Duodenal mucosa (tissue), 2 donors: Measurements from ENCODE around the gene TIMM29.

Source experiments
- H3K27ac ChIP-seq: one replicate; pipeline ENCODE4 v1.7.0; 2013; ENCODE audit warnings: low read depth, low read length
- H3K27me3 ChIP-seq, 2 donors: one replicate each; pipeline ENCODE4 v1.7.0; 2013; ENCODE audit warnings: low read length in 2 of 2, control low read depth in 1 of 2; ENCODE audit not compliant: insufficient read depth in 2 of 2, control insufficient read depth in 1 of 2
- H3K36me3 ChIP-seq, 2 donors: one replicate each; pipeline ENCODE4 v1.7.0; 2013; ENCODE audit warnings: low read length in 2 of 2, control low read depth in 1 of 2; ENCODE audit not compliant: insufficient read depth in 2 of 2, control insufficient read depth in 1 of 2
- H3K4me1 ChIP-seq, 2 donors: one replicate each; pipeline ENCODE4 v1.7.0; 2013; ENCODE audit warnings: low read length in 2 of 2, control low read depth in 1 of 2; ENCODE audit not compliant: insufficient read depth in 2 of 2, control insufficient read depth in 1 of 2
- H3K4me3 ChIP-seq, 2 donors: one replicate each; pipeline ENCODE4 v1.7.0; 2013; ENCODE audit warnings: low read length in 2 of 2, low read depth in 1 of 2
- H3K9ac ChIP-seq, 2 donors: one replicate each; pipeline ENCODE4 v1.7.0; 2013; ENCODE audit warnings: low read length in 2 of 2, low read depth in 1 of 2
- H3K9me3 ChIP-seq, 2 donors: one replicate each; pipeline ENCODE4 v1.7.0; 2013; ENCODE audit warnings: low read length in 2 of 2, control low read depth in 1 of 2; ENCODE audit not compliant: control insufficient read depth in 1 of 2

Gene TIMM29

DNA sequence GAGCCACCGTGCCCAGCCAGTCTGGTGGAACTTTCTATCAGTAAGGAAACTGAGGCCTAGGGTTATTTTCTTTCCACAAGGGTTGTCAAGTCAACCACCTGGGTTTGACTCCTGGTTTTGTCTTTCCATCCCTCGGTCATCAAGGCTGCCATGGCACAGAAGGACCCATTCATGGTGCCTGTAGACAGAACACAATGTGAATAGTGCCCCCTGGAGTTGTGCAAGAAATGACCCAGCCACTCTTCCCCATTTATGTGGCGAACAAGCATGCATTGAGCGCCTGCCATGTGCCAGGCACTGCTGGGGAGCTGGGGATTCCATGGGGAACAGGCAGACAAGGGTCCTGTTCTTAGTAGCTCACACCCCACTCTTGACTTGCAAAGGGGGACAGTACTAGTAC lies 36.3 kb downstream of the TIMM29 start:
- Histone ChIP-seq H3K9me3 (no peaks in the 10 kb centered on the region), H3K4me1 (peaks cover 31 to 40% of the 10 kb centered on the region in 2 donors), H3K27ac (no peak overlapping the region), H3K36me3 (no peaks in the 10 kb centered on the region), H3K27me3 (no peaks in the 10 kb centered on the region), H3K4me3 (no peak overlapping the region), H3K9ac (no peak overlapping the region)

DNA sequence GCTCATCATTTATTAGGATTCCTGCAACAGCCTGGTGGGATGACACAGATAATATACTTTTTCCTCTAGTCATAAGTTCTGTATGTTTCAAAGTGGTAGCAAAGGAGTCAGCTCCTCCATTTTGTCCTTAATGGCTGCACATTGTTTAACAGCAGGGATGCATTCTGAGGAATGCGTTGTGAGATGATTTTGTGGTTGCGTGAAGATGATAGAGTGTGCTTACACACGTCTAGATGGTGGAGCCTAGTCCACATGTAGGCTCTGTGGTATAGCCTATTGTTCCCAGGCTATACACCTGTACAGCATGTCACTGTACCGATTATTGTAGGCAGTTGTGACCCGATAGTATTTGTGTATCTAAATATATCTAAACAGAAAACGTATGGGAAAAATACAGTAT lies 36.8 kb downstream of the TIMM29 start:
- Histone ChIP-seq H3K9ac (no peak overlapping the region), H3K27ac (no peak overlapping the region), H3K4me1 (peaks cover 31 to 36% of the 10 kb centered on the region in 2 donors), H3K27me3 (no peaks in the 10 kb centered on the region), H3K4me3 (no peak overlapping the region), H3K36me3 (no peaks in the 10 kb centered on the region), H3K9me3 (no peaks in the 10 kb centered on the region)

DNA sequence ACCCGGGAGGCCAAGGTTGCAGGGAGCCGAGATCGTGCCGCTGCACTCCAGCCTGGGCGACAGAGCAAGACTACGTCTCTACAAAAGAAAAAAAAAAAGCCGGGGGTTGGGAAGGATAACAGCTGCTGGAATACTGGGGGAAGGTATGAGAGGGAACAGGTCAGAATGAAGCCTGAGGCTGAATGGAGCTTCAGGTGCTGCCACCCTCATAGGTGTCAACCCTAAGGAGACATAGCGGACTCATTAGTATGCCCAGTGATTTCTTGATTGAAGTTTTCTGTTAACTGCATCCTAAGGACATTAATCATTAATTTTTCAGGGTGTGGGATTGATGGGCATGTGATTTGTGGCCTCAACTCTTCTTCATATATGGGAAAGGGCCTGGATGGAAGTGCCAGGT lies 38.2 kb downstream of the TIMM29 start:
- H3K4me3 ChIP-seq: no peak overlapping the region
- no peak overlapping the region for H3K27ac ChIP-seq
- no peaks in the 10 kb centered on the region for H3K36me3 ChIP-seq
- no peak overlapping the region for H3K9ac ChIP-seq
- peaks cover 30 to 36% of the 10 kb centered on the region in 2 donors for H3K4me1 ChIP-seq
- H3K9me3 ChIP-seq: no peaks in the 10 kb centered on the region
- no peaks in the 10 kb centered on the region for H3K27me3 ChIP-seq

DNA sequence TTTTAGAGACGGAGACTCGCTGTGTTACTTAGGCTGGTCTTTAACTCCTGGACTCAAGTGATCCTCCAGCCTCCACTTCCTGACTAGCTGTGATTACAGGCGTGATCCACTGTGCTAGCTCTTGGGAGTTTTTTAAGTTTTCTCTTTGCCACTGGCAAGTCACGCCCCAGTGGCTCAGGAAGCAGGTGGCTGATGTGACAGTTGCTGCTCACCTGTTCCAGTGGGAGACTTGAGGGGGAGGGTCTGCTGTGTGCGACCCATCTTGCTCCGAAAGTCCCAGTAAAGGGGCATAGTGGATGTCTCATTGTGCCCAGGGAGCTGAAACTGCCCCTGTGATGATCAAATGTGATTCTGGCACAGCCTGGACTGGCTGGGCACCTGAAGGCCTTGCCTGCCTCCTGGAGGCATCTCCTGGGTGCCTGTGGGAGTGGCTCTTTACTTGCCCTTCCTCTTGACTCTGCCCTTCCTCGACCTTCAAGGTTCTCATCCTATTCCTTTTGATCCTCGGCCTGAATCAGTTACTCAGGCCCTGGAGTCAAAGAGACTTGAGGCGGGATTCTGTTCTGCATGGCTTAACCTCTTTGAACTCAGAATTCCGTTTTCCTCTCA lies 40.0 kb downstream of the TIMM29 start:
- Histone ChIP-seq H3K9ac (peak overlapping the region in 1 of 2 donors; percentile 25), H3K9me3 (no peaks in the 10 kb centered on the region), H3K4me1 (peaks cover 15 to 20% of the 10 kb centered on the region in 2 donors), H3K27me3 (no peaks in the 10 kb centered on the region), H3K27ac (peak overlapping the region; percentile 45), H3K36me3 (peaks cover 0 to 4% of the 10 kb centered on the region in 2 donors), H3K4me3 (no peak overlapping the region)

DNA sequence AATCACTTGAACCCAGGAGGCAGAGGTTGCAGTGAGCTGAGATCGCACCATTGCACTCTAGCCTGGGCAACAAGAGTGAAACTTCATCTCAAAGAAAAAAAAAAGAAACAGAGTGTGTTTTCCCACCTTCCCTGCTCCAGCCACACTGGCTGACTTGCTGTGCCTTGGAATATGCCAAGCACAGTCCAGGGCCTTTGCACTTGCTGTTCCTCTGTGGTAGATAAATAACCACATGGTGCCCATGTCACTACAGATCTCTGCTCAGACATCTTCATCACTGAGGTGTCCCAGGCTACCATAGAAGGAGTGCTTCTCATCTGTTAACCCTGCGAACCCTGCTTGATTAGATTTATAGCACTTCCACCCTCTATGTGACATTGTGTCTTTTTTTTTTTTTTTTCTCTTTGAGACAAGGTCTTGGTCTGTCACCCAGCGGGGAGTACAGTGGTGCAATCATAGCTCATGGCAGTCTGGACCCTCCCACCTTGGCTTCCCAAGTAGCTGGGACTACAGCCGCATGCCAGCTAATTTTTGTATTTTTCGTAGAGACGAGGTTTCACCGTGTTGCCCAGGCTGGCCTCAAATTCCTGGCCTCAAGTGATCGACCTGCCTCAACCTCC lies 42.6 kb downstream of the TIMM29 start:
- Histone ChIP-seq H3K4me3 (no peak overlapping the region), H3K9me3 (no peaks in the 10 kb centered on the region), H3K9ac (no peak overlapping the region), H3K27me3 (no peaks in the 10 kb centered on the region), H3K27ac (no peak overlapping the region), H3K36me3 (peaks cover 0 to 4% of the 10 kb centered on the region in 2 donors), H3K4me1 (peaks cover 23 to 29% of the 10 kb centered on the region in 2 donors)

DNA sequence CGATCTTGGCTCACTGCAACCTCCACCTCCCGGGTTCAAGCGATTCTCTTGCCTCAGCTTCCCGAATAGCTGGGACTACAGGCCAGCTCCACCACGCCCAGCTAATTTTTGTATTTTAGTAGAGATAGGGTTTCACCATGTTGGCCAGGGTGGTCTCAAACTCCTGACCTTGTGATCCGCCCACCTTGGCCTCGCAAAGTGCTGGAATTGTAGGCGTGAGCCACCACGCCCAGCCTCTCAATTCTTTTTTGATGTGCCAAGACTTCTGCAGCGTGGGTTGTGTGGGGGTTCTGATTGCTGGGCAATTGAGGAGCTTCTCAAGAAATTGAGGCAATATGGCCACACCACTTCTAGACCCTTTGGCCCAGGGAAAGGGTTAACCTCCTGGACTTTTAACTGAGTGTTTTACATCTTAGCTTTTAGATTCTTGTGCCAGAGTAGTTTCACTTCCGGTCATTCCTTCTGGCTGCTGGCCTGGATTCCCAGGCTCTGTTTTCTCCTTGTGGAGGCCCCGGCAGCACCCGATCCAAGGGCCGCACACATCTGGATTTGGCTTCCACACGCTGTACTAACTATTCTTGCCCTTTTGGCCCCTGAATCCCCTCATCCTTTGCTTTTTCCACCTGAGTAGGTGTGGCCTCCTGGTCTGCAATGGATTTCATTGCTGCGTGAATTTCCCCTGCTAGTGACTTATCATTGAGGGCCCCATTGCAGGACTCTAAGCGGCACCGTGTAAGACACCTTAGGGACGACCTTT lies 46.9 kb downstream of the TIMM29 start:
- Histone ChIP-seq H3K27ac (peak overlapping the region; percentile 43), H3K27me3 (no peaks in the 10 kb centered on the region), H3K4me3 (peak overlapping the region; percentile 38 to 59), H3K9me3 (no peaks in the 10 kb centered on the region), H3K9ac (peak overlapping the region; percentile 48 to 56), H3K4me1 (peaks cover 24 to 28% of the 10 kb centered on the region in 2 donors), H3K36me3 (peaks cover 4% of the 10 kb centered on the region in 2 donors)

DNA sequence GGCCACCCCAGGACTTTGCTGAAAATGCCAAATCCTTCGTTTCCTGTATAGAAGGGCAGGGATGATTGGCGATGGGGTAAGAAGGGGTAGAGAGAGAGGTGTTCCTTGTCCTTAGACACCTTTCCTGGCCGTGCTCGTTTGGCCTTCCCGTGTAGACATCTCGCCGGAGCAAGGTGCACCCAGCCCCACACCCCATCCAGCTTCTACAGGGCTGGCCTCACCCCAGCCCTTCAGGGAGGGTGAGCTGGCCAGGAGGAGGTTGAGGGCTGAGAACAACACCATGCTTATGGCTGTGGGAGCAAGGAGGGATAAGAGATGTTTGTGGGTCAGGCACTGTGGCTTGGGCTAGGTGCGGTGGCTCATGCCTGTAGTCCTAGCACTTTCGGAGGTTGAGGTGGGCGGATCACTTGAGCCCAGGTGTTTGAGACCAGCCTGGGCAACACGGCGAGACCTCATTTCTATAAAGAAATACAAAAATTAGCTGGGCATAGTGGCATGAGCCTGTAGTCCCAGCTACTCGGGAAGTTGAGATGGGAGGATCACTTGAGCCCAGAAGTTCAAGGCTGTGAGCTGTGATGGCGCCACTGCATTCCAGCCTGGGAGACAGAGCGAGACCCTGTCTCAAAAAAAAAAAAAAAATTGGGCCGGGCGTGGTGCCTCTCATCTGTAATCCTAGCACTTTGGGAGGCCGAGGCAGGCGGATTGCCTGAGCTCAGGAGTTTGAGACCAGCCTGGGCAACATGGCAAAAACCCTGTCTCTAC lies 47.7 kb downstream of the TIMM29 start:
- Histone ChIP-seq H3K27me3 (no peaks in the 10 kb centered on the region), H3K36me3 (peaks cover 4 to 9% of the 10 kb centered on the region in 2 donors), H3K4me3 (peak overlapping the region; percentile 38 to 59), H3K4me1 (peaks cover 24 to 28% of the 10 kb centered on the region in 2 donors), H3K9me3 (no peaks in the 10 kb centered on the region), H3K9ac (peak overlapping the region; percentile 48 to 56), H3K27ac (peak overlapping the region; percentile 43)

DNA sequence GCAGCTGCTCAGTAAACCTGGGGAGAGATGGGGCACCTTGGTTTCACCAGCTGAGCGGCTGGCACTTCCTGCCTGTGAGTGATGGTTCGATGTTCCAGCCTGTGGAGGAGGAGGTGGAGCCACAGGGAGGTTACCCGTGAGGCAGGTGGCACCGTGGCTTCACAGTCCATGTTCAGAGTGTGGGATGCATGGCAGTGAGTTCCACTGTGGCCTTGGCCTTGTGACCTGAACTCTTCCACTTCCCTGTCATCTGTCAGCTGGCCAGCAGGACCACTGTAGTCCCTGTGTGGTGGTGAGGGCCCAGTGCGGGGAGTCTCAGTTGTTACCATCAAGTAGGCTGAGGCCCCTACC lies 49.1 kb downstream of the TIMM29 start:
- Histone ChIP-seq H3K36me3 (peaks cover 4 to 5% of the 10 kb centered on the region in 2 donors), H3K9ac (no peak overlapping the region), H3K4me1 (peaks cover 24 to 28% of the 10 kb centered on the region in 2 donors), H3K4me3 (no peak overlapping the region), H3K27ac (no peak overlapping the region), H3K9me3 (no peaks in the 10 kb centered on the region), H3K27me3 (no peaks in the 10 kb centered on the region)
